GM06990 (cell line): ENCODE results near the gene PRAF2.

Experiments used
- DNase-seq: peaks from one replicate; pipeline ENCODE4 v3.0.0-alpha.2; 2011; ENCODE audit not compliant: insufficient read length; ENCODE audit errors: extremely low read depth
- H3K27me3 ChIP-seq: replicated peaks from 2 replicates; pipeline ENCODE4 v1.6.0; 2011; ENCODE audit warnings: low read length; ENCODE audit not compliant: control insufficient read depth, insufficient read depth
- H3K36me3 ChIP-seq: 2 replicates; pipeline ENCODE4 v1.5.1; 2011; ENCODE audit warnings: low read length; ENCODE audit not compliant: control insufficient read depth, insufficient read depth
- H3K4me3 ChIP-seq: replicated peaks from 2 replicates; pipeline ENCODE4 v1.5.1; 2011; ENCODE audit warnings: low read depth, mild to moderate bottlenecking, control low read depth, low read length
- CTCF ChIP-seq: IDR thresholded peaks from 2 replicates; pipeline ENCODE4 v1.5.1; 2011; ENCODE audit warnings: low read length, control low read depth, mild to moderate bottlenecking, inconsistent platforms; ENCODE audit not compliant: insufficient read depth, poor library complexity, severe bottlenecking

PRAF2 gene

GRCh38 chrX:49066690-49067089 is 7.1 kb downstream of the PRAF2 start:
- H3K36me3 ChIP-seq: no peaks in the 10 kb centered on the region
- TF ChIP-seq CTCF: no peak
- H3K4me3 ChIP-seq: no peak overlapping the region
- no peak for DNase-seq
- no peaks in the 10 kb centered on the region for H3K27me3 ChIP-seq

- Histone ChIP-seq H3K4me3 (no peak overlapping the region), H3K36me3 (no peaks in the 10 kb centered on the region), H3K27me3 (no peaks in the 10 kb centered on the region)
- DNase-seq: no peak
- no peak for TF ChIP-seq CTCF
Measured at GRCh38 chrX:49066278-49066677, 7.5 kb downstream of the PRAF2 start.

DNA sequence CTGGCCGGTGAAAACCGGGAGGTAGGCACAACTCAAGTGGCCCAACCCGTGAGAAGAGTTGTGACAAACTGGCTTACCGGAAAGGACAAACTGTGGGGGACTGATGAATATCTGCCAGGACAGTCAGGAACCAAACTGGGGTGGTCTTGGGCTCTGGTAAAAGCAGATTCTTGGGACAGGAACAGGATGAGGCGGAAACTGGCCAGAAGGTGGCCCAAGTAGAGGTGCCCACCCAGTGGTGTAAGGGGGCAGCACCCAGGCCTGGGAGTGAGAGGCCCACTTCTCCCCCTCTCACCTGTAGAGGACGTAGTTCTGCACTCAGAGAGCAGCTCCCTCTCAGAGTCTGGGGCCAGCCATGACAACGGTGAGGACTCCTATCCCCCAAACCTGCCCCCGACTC is 9.1 kb downstream of the PRAF2 start:
- H3K27me3 ChIP-seq: no peaks in the 10 kb centered on the region
- no peak overlapping the region for H3K4me3 ChIP-seq
- DNase-seq: no peak
- H3K36me3 ChIP-seq: no peaks in the 10 kb centered on the region
- TF ChIP-seq CTCF: no peak

DNA sequence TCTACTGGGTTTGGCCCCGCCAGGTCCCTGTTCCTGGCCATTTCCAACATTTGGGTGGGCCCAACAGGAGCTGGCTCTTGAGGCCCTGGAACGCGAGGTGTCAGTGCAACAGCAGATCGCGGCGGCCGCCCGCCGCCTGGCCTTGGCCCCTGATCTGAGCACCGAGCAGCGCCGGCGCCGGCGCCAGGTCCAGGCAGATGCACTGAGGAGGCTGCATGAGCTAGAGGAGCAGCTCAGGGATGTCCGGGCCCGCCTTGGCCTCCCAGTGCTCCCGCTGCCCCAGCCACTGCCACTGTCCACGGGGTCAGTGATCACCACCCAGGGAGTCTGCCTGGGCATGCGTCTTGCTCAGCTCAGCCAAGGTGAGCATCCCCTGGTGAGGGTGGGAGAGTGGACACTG is 9.5 kb downstream of the PRAF2 start:
- no peaks in the 10 kb centered on the region for H3K36me3 ChIP-seq
- DNase-seq: no peak
- no peak overlapping the region for H3K4me3 ChIP-seq
- H3K27me3 ChIP-seq: no peaks in the 10 kb centered on the region
- no peak for TF ChIP-seq CTCF

DNA sequence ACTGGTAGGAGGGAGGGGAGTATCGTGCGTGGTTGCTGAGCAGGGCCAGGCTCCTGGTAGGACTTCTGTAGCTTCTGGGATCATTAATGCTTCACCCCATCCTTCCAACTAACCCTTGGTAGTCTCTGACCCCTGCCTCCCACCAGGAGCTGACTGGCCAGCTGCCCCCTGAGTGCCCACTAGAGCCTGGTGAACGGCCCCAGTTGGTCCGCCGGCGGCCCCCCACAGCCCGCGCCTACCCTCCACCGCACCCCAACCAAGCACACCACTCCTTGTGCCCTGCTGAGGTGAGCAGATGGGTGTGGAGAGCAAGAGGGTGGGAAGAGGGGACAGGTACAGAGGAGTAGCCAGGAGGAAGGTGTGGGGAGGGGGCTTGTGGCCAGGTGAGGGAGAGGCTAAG is 10.1 kb downstream of the PRAF2 start:
- no peaks in the 10 kb centered on the region for H3K36me3 ChIP-seq
- H3K4me3 ChIP-seq: no peak overlapping the region
- no peak for TF ChIP-seq CTCF
- no peaks in the 10 kb centered on the region for H3K27me3 ChIP-seq
- no peak for DNase-seq

DNA sequence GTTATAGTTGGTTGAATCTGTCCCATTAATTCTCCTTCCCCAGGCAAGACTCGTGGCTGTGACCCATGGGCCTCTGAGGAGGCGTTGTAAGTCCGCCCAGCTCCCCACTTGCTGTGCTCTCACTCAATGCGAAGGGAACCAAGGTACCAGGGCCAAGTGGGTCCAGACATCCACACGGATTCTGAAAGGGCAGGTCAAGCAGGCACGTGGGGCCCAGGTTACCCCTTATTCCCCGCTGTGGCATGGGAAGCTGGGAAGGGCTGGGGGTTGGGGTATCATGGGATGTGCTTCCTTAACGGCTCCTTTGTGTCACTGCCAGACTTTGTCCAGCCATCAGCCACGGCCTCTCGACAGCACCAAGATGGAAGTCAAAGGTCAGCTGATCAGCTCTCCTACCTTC is 11.9 kb downstream of the PRAF2 start:
- Histone ChIP-seq H3K4me3 (no peak overlapping the region), H3K36me3 (no peaks in the 10 kb centered on the region), H3K27me3 (no peaks in the 10 kb centered on the region)
- no peak for TF ChIP-seq CTCF
- DNase-seq: no peak
